ENCODE data around the gene TMPRSS9. TPM values are rescaled to one million over a fixed set of nuclear protein-coding genes. Genes with fewer than 3 reads are reported as not detected.
"Not testable (repeated sequence)": the region's sequence is repeated elsewhere in the genome, so short reads cannot be mapped to it uniquely, and the experiment has no call there.

The TMPRSS9 gene
- total RNA-seq, 1 donor from 2014 or later = not detected

DNA sequence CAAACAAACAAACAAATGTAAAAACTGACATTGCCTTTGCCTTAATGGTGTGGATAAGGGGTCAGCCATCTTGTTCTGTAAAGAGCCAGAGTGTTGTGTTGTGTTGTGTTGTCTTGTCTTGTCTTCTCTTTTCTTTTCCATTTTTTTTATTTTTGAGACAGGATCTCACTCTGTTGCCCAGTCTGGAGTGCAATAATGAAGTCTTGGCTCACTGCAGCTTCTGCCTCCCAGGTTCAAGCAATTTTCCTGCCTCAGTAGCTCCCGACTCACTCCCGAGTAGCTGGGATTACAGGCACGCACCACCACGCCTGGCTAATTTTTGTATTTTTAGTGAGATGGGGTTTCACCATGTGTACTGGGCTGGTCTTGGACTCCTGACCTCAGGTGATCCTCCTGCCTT is 39.5 kb downstream of the TMPRSS9 start:
- DNase-seq (ENCODE audit: low spot score) = no peak
- intact Hi-C loops (cut with micrococcal nuclease) = no loop called here
- Mint-ChIP-seq H3K36me3 (ENCODE audit: low read depth) (no peaks in the 10 kb centered on the region), H3K27ac (no peak overlapping the region), H3K9me3 (no peaks in the 10 kb centered on the region), H3K4me3 (ENCODE audit: low read depth) (no peak overlapping the region), H3K4me1 (ENCODE audit: low read depth) (no peaks in the 10 kb centered on the region), H3K27me3 (ENCODE audit: low read depth) (no peaks in the 10 kb centered on the region)

DNA sequence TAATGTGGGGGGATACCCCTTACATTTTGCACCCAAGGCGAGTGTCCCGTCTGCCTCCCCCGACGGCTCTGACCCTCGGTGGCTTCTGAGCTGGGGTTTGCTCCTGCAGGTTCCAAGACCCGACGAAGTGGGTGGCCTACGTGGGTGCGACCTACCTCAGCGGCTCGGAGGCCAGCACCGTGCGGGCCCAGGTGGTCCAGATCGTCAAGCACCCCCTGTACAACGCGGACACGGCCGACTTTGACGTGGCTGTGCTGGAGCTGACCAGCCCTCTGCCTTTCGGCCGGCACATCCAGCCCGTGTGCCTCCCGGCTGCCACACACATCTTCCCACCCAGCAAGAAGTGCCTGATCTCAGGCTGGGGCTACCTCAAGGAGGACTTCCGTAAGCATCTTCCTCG is 48.2 kb downstream of the TMPRSS9 start:
- Mint-ChIP-seq H3K4me1 (ENCODE audit: low read depth) (no peaks in the 10 kb centered on the region), H3K27me3 (ENCODE audit: low read depth) (no peaks in the 10 kb centered on the region), H3K36me3 (ENCODE audit: low read depth) (no peaks in the 10 kb centered on the region), H3K9me3 (no peaks in the 10 kb centered on the region), H3K27ac (no peak overlapping the region), H3K4me3 (ENCODE audit: low read depth) (no peak overlapping the region)
- DNase-seq (ENCODE audit: low spot score) = no peak
- intact Hi-C loops (cut with micrococcal nuclease) = no loop called here

DNA sequence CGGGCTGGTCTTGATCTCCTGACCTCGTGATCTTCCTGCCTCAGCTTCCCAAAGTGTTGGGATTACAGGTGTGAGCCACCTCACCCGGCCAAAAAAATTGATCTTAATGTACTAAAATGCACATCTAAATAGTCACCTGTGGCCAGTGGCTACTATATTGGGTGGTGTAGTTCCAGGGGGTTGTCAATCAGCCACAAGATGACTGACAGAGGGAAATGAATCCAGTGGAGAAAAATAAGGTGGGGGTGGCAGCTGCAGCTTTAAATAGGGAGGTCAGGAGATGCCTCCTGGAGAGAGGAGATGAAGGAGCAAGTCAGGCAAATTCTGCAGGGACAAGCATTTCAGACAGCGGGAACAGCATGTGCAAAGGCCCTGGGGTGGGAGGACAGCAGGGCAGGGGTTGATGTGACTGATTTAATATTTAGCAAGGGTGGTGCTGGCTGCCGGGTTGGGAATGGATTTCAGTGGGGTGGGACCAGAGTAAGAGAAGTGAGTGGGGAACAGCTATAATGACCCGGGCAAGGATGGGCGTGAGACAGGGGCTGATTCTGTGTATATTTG is 49.4 kb downstream of the TMPRSS9 start:
- no peaks in the 10 kb centered on the region for H3K9me3 Mint-ChIP-seq
- no peaks in the 10 kb centered on the region for H3K4me1 Mint-ChIP-seq (ENCODE audit: low read depth)
- no peaks in the 10 kb centered on the region for H3K36me3 Mint-ChIP-seq (ENCODE audit: low read depth)
- intact Hi-C loops (cut with micrococcal nuclease) = no loop called here
- H3K27me3 Mint-ChIP-seq (ENCODE audit: low read depth) = no peaks in the 10 kb centered on the region
- H3K27ac Mint-ChIP-seq = no peak overlapping the region
- H3K4me3 Mint-ChIP-seq (ENCODE audit: low read depth) = no peak overlapping the region
- DNase-seq (ENCODE audit: low spot score) = no peak

DNA sequence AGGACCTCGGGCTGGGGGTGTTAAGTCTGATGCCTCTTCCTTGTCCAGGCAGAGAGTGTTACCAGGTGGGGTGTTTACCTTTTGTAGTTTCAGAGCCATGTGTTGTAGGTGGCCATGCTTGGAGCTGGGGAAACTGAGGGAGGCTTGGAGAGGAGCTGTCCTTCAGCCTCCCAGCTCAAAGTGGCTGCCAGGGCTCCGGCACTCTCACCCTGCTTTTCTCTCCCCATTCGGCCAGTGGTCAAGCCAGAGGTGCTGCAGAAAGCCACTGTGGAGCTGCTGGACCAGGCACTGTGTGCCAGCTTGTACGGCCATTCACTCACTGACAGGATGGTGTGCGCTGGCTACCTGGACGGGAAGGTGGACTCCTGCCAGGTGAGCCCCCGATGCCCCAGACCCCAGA is 50.0 kb downstream of the TMPRSS9 start:
- no peak overlapping the region for H3K27ac Mint-ChIP-seq
- DNase-seq (ENCODE audit: low spot score) = no peak
- intact Hi-C loops (cut with micrococcal nuclease) = no loop called here
- H3K27me3 Mint-ChIP-seq (ENCODE audit: low read depth) = no peaks in the 10 kb centered on the region
- no peak overlapping the region for H3K4me3 Mint-ChIP-seq (ENCODE audit: low read depth)
- H3K9me3 Mint-ChIP-seq = no peaks in the 10 kb centered on the region
- H3K4me1 Mint-ChIP-seq (ENCODE audit: low read depth) = no peaks in the 10 kb centered on the region
- H3K36me3 Mint-ChIP-seq (ENCODE audit: low read depth) = no peaks in the 10 kb centered on the region

DNA sequence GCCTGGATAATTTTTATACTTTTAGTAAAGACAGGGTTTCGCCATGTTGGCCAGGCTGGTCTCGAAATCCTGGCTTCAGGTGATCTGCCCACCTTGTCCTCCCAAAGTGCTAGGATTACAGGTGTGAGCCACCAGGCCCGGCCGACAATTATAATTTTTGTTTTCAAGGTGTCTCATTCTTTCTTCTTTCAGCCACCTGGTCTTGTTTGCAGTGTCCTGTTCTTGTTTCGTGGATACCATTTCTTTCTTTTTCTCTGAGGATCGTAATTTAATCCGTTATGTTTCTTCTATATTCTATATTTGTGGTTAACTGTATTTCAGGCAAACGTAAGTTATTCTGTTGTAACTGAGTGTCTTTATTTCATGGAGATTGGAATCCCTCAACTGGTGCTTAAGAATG is 51.6 kb downstream of the TMPRSS9 start:
- Mint-ChIP-seq H3K27me3 (ENCODE audit: low read depth) (no peaks in the 10 kb centered on the region), H3K27ac (no peak overlapping the region), H3K36me3 (ENCODE audit: low read depth) (no peaks in the 10 kb centered on the region), H3K4me3 (ENCODE audit: low read depth) (no peak overlapping the region), H3K4me1 (ENCODE audit: low read depth) (no peaks in the 10 kb centered on the region), H3K9me3 (no peaks in the 10 kb centered on the region)
- intact Hi-C loops (cut with micrococcal nuclease) = no loop called here
- DNase-seq (ENCODE audit: low spot score) = no peak

DNA sequence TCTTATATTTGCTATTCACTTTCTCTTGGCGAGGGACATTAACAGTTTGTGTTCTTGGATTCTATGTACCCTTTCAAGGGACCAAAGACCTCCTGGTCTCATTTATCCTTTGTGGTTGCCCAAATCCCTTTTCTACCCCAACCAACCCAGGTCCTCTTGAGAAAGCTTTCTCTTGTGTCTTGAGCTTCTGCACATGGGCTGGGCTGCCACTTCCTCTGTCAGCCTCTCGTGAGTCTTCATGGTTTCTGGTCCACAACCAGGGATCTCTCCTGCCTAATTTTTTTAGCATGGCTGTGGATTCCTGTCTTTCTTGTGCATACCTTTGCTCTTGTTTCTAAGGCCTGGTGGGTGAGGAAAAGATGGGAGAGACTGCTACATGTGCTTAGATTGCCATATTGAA is 52.4 kb downstream of the TMPRSS9 start:
- no peak for DNase-seq (ENCODE audit: low spot score)
- intact Hi-C loops (cut with micrococcal nuclease) = no loop called here
- no peaks in the 10 kb centered on the region for H3K27me3 Mint-ChIP-seq (ENCODE audit: low read depth)
- H3K4me1 Mint-ChIP-seq (ENCODE audit: low read depth) = no peaks in the 10 kb centered on the region
- H3K36me3 Mint-ChIP-seq (ENCODE audit: low read depth) = no peaks in the 10 kb centered on the region
- H3K9me3 Mint-ChIP-seq = no peaks in the 10 kb centered on the region
- no peak overlapping the region for H3K27ac Mint-ChIP-seq
- no peak overlapping the region for H3K4me3 Mint-ChIP-seq (ENCODE audit: low read depth)

DNA sequence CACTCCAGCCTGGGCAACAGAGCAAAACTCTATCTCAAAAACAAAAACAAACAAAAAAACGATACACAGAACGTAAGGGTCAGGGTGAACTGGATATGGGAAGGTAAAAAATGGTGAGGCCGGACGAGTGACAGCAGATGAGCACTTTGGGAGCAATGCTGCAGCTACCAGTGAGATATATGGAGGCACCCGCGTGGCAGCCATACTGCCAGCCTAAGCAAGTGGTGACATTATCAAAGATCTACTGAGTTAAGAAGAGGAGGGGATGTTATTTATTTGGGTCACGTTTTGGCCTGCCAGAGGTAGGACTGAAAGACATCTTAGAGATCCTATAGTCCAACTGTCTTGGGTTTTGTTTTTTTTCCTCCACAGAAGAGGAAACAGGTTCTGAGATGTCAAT is 53.1 kb downstream of the TMPRSS9 start:
- DNase-seq (ENCODE audit: low spot score) = no peak
- H3K4me3 Mint-ChIP-seq (ENCODE audit: low read depth) = no peak overlapping the region
- H3K27me3 Mint-ChIP-seq (ENCODE audit: low read depth) = no peaks in the 10 kb centered on the region
- no peak overlapping the region for H3K27ac Mint-ChIP-seq
- H3K36me3 Mint-ChIP-seq (ENCODE audit: low read depth) = peaks cover 3% of the 10 kb centered on the region
- H3K9me3 Mint-ChIP-seq = no peaks in the 10 kb centered on the region
- intact Hi-C loops (cut with micrococcal nuclease) = no loop called here
- H3K4me1 Mint-ChIP-seq (ENCODE audit: low read depth) = no peaks in the 10 kb centered on the region

DNA sequence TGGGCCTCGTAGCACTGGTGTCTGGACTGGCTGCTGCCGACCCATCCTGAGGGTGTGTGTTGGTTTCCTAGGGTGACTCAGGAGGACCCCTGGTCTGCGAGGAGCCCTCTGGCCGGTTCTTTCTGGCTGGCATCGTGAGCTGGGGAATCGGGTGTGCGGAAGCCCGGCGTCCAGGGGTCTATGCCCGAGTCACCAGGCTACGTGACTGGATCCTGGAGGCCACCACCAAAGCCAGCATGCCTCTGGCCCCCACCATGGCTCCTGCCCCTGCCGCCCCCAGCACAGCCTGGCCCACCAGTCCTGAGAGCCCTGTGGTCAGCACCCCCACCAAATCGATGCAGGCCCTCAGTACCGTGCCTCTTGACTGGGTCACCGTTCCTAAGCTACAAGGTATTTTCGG is 53.6 kb downstream of the TMPRSS9 start:
- H3K9me3 Mint-ChIP-seq = no peaks in the 10 kb centered on the region

DNA sequence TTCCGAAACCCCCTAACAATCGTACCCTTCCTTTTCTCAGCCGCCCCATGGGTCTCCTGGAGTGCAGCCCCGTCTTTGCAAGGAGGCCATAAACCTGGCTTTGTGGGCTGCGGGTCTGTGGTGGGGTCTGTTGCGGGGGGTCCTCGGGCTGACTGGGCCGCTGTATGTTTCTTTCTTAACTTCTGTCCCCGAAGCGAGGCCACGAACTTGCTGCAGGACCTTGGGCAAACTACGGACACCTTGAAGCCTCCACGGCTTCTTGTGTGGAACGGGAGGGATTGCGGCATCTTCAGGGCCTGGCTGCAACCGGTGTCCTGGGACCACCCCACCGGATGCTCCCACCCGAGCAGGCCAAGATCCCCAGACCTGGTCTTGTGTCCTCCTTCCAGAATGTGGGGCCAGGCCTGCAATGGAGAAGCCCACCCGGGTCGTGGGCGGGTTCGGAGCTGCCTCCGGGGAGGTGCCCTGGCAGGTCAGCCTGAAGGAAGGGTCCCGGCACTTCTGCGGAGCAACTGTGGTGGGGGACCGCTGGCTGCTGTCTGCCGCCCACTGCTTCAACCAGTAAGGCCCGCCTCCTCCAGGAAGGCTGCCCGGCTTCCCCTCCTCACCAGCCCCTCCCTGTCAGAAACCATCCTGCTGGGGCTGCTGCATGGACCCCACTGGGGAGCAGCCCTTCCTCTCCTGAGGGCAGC is 55.4 kb downstream of the TMPRSS9 start:
- no peaks in the 10 kb centered on the region for H3K4me1 Mint-ChIP-seq (ENCODE audit: low read depth)
- DNase-seq (ENCODE audit: low spot score) = no peak
- H3K36me3 Mint-ChIP-seq (ENCODE audit: low read depth) = peaks cover 3% of the 10 kb centered on the region
- no peak overlapping the region for H3K4me3 Mint-ChIP-seq (ENCODE audit: low read depth)
- intact Hi-C loops (cut with micrococcal nuclease) = no loop called here
- H3K9me3 Mint-ChIP-seq = no peaks in the 10 kb centered on the region
- H3K27ac Mint-ChIP-seq = no peak overlapping the region
- H3K27me3 Mint-ChIP-seq (ENCODE audit: low read depth) = no peaks in the 10 kb centered on the region

More for the DNA sequence above, 53.6 kb downstream of the TMPRSS9 start:
- no peak for DNase-seq (ENCODE audit: low spot score)
- Mint-ChIP-seq H3K4me3 (ENCODE audit: low read depth) (no peak overlapping the region), H3K36me3 (ENCODE audit: low read depth) (peaks cover 3% of the 10 kb centered on the region), H3K27me3 (ENCODE audit: low read depth) (no peaks in the 10 kb centered on the region), H3K4me1 (ENCODE audit: low read depth) (no peaks in the 10 kb centered on the region), H3K27ac (no peak overlapping the region)
- intact Hi-C loops (cut with micrococcal nuclease) = no loop called here

DNA sequence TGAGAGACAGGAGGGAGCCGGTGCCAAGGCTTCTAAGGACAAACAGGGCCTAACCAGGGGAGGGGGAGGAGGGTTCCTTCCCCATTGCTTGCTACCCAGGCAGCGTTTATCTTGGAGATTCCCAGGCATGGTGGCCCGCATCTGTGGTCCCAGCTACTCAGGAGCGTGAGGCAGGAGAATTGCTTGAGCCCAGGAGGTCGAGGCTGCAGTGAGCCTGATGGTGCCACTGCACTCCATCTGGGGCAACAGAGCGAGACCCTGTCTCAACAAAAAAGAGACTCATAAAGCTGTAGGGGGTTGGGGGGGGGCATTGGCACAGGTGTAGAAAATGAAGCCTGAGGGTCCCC is 55.9 kb downstream of the TMPRSS9 start:
- Mint-ChIP-seq H3K27me3 (ENCODE audit: low read depth) (no peaks in the 10 kb centered on the region), H3K4me3 (ENCODE audit: low read depth) (no peak overlapping the region), H3K9me3 (no peaks in the 10 kb centered on the region), H3K36me3 (ENCODE audit: low read depth) (peaks cover 3% of the 10 kb centered on the region), H3K4me1 (ENCODE audit: low read depth) (no peaks in the 10 kb centered on the region), H3K27ac (no peak overlapping the region)
- no peak for DNase-seq (ENCODE audit: low spot score)
- intact Hi-C loops (cut with micrococcal nuclease) = no loop called here

DNA sequence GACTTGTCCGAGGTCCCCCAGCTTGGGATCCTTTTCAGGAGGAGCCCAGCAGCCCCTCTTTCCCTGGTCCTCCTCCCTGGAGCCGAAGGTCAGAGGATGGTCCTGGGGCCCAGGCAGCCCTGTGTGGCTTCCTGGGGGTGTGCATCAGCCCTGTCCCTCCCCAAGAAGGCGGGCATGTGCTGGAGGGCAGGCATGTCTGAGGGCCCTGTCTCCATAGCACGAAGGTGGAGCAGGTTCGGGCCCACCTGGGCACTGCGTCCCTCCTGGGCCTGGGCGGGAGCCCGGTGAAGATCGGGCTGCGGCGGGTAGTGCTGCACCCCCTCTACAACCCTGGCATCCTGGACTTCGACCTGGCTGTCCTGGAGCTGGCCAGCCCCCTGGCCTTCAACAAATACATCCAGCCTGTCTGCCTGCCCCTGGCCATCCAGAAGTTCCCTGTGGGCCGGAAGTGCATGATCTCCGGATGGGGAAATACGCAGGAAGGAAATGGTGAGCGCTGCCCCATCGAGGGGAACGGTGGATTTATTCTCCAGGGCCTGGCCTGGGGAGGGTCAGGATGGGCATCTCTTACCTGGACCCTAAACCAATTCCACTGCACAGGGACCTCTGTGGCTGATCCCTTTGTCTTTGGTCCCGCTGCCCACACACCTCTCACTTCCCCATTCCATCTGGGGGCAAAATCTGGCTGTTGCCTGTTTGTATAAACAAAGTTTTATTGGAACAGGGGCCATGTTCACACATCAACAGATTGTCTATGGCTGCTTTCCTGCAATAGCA is 56.4 kb downstream of the TMPRSS9 start:
- DNase-seq (ENCODE audit: low spot score) = no peak
- intact Hi-C loops (cut with micrococcal nuclease) = no loop called here
- no peaks in the 10 kb centered on the region for H3K9me3 Mint-ChIP-seq
- no peaks in the 10 kb centered on the region for H3K4me1 Mint-ChIP-seq (ENCODE audit: low read depth)
- H3K36me3 Mint-ChIP-seq (ENCODE audit: low read depth) = peaks cover 3% of the 10 kb centered on the region
- H3K27me3 Mint-ChIP-seq (ENCODE audit: low read depth) = no peaks in the 10 kb centered on the region
- H3K4me3 Mint-ChIP-seq (ENCODE audit: low read depth) = no peak overlapping the region
- no peak overlapping the region for H3K27ac Mint-ChIP-seq

DNA sequence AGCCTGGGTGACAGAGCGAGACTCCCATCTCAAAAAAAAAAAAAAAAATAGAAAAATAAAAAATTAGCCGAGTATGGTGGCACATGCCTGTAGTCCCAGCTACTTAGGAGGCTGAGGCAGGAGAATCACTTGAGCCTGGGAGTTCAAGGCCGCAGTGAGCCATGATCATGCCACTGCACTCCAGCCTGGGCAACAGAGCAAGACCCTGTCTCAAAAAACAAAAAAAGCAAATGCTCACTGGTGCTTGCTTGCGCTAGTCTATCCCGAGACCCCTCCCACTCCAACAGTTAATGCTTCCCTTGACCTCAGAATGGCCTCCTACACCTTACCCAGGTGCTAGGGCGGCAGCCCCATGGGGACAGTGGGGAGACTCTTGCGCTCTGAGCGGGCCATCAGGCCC is 57.4 kb downstream of the TMPRSS9 start:
- H3K36me3 Mint-ChIP-seq (ENCODE audit: low read depth); H3K9me3 Mint-ChIP-seq; H3K4me3 Mint-ChIP-seq (ENCODE audit: low read depth); H3K27ac Mint-ChIP-seq; intact Hi-C loops (cut with micrococcal nuclease); DNase-seq (ENCODE audit: low spot score); H3K27me3 Mint-ChIP-seq (ENCODE audit: low read depth); H3K4me1 Mint-ChIP-seq (ENCODE audit: low read depth): not testable (repeated sequence)

DNA sequence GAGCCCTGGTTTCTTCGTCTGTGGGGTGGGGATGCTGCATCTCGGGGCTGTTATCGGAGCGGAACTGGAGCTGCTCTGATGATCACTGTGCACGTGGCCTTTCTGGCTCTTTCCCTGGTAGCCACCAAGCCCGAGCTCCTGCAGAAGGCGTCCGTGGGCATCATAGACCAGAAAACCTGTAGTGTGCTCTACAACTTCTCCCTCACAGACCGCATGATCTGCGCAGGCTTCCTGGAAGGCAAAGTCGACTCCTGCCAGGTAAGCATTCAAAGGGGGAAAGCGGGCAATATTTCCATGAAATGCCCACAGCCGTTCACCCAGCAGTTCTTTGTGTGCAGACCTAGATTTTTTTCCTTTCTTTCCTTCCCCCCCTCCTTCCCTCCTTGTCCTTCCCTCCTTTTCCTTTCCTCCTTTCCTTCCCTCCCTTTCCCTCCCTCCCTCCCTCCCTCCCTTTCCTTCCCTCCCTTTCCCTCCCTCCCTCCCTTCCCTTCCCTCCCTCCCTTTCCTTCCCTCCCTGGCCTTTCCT is 57.9 kb downstream of the TMPRSS9 start:
- Mint-ChIP-seq H3K27me3 (ENCODE audit: low read depth) (no peaks in the 10 kb centered on the region), H3K27ac (no peak overlapping the region), H3K36me3 (ENCODE audit: low read depth) (peaks cover 4% of the 10 kb centered on the region), H3K4me3 (ENCODE audit: low read depth) (no peak overlapping the region), H3K9me3 (no peaks in the 10 kb centered on the region), H3K4me1 (ENCODE audit: low read depth) (no peaks in the 10 kb centered on the region)
- intact Hi-C loops (cut with micrococcal nuclease) = no loop called here
- DNase-seq (ENCODE audit: low spot score) = no peak
